ENCODE data around the gene MACIR. TPM values are rescaled to one million over a fixed set of nuclear protein-coding genes. Genes with fewer than 3 reads are reported as not detected.

The MACIR gene, protein sequence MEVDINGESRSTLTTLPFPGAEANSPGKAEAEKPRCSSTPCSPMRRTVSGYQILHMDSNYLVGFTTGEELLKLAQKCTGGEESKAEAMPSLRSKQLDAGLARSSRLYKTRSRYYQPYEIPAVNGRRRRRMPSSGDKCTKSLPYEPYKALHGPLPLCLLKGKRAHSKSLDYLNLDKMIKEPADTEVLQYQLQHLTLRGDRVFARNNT
- 10.1 and 11.2 TPM in 2 replicates for total RNA-seq

DNA sequence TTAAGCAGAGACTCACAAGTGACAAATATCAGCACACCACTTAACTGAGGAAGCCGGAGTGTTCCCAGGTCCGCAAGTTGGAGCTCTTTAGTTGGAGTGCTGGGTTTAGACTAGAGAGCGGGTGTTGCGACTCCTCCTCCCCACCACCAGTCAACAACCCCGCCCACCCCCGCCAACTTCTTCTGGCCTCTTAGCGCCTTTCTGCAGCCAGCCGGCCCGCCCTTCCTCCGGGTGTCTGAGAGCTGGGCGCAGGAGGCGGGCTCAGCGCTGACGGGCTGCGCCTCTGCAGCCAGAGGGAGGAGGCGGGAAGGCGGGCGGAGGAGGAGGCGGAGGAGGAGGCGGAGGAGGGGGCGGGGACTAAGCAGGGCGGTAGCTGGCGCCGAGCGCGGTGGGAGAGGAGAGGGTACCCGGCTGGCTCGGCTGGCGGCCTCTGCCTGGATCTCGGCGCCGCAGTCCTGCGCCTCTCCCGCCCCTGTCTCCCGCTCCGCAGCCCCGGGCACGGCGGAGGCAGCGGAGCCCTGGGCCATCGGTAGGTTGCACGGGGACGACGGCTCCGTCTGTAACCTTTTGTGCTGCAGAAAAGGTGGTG is at the start of gene MACIR:
MACIR (plus strand) TSS at position 396 of the 589 bp plus-strand sequence. CDS start 17,157 bp downstream, outside the sequence.

Other genes with a start within 250 kb of the MACIR start
- gene GIN1, start 138.6 kb upstream of the MACIR start, total RNA-seq, result 3.3 and 7.5 TPM in 2 replicates
- 41.8 and 65.8 TPM in 2 replicates for gene PPIP5K2, start 138.5 kb upstream of the MACIR start, total RNA-seq

Data from vein endothelial cell (primary cell).